HG03159 (cell line): ENCODE results near the gene HGFAC.

Experiments used
- ATAC-seq: cut with Tn5 transposase; IDR thresholded peaks from one replicate; pipeline ENCODE4 v1.9.1; 2021; ENCODE audit warnings: mild to moderate bottlenecking, moderate library complexity; ENCODE audit not compliant: unreplicated experiment

The HGFAC gene

DNA sequence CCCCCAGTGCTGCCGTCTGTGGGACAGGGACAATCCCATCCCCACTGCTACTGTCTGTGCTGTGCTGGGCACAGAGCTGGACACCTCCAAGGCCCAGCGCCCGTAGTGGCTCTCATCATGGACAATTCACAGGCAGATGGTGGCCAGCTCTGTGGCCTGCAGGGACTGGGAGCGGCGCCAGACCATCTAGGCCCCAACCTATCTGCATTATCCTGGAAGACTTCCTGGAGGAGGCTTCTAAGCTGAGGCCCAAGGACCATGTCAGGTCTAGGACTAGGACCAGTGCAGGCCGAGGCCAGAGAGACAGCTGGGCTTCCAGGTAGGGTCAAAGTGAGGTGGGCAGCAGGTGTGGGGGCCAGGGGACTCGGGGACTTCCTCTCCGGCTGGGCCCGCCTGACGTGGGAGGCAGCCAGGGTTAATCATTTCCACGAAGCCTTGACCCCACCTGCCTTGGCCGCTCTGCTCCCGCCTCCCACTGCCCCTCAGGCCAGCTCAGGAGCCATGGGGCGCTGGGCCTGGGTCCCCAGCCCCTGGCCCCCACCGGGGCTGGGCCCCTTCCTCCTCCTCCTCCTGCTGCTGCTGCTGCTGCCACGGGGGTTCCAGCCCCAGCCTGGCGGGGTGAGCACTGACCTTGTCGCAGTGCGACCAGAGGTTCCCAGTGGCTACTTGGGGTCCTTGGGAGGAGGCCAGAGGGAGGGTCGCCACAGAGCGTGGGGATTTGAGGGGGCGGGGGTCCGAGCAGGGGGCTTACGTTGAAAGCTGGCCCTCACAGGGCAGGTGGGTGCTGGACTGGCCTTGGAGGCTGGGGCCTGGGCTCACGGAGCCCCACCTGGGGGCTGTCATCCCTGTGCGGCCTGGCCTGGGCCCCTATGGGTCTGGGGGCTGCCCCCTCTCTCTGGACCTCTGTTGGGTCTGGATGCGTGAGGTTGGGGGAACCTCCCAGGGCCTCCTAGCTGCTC, at the start of gene HGFAC:
Gene HGFAC (plus strand): TSS at position 468 of the 959 bp plus-strand sequence. CDS start 34 bp downstream, at position 502.
- ATAC-seq, result no peak

- no peak for ATAC-seq
Measured at GRCh38 chr4:3392321-3392720, 49.4 kb upstream of the HGFAC start.

DNA sequence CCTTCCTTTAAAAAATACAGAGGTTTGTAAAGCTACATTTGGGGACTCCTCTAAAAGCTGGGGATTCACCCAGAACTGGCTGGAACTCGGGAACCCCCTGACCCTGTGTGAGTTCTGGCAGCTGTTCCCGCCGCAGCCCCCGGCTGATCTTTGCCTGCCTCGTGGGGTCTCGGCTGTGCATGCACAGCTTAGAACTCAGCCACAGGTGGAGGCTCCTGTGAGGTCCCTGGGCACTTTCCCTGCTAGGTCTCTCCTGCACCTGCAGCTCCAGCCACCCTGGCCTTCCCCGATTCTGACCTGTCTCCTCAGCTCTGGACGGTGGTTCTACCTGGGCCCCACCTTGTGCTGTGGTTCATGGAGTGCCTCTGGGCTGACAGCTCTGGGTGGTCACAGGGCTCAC, 48.6 kb upstream of the HGFAC start:
- no peak for ATAC-seq

DNA sequence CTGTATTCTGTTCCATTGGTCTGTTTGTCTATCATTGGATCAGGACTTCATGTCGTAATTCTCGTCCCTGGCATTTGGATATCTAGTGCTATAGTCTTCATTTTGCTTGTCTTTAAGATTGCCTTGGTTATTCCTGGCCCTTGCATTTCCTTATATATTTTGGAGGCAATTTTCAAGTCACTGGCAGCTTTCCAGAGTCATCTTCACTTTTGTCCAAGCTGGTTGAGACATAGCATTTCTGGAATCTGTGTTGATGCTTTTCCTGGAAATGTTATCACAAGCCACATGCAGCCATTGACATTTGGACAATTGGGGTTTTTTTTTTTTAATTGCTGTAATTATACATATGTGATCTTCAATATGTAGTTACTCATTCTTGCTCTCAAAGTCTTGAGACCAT, 45.2 kb upstream of the HGFAC start:
- ATAC-seq, result no peak

- no peak for ATAC-seq
Measured at GRCh38 chr4:3397128-3397527, 44.6 kb upstream of the HGFAC start.

DNA sequence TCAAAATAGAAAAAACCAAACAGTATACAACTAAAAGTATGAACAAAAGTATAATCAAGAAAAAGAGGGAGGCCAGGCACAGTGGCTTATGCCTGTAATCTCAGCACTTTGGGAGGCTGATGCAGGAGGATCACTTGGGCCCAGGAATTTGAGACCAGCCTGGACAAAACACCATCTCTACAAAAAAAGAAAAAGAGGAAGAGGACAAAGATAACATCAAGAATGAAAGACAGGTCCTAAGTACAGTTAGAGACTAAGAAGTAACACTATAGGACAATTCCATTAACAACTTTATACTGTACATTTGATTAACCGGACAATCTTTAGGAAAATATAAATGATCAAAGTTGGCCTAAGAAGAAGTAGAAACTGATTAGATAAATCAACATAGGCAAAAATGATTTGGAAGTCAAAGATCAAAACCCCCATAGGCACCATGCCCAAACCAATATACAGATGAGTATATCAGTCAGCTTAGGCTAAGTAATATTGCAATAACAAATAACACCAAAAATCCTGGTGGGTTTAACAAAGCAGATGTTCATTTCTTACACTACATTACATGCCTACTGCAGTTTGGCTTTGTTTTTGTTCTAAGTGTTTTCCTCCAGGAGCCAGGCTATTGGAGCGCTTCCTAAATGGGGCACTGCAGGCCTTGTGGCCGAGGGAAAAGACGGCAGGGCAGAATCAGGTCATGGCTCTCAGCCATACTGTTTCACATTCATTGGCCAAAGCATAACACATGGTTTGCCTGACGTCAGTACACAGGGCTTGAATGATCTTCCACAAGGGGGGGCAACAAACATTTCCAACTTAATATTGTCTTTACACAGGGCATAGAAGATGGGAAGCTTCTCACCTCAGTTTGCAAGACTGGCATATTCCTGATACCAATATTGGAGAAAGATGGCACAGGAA, 42.2 kb upstream of the HGFAC start:
- ATAC-seq, result no peak

GRCh38 chr4:3401436-3402171, 40.2 kb upstream of the HGFAC start:
- ATAC-seq, result no peak

DNA sequence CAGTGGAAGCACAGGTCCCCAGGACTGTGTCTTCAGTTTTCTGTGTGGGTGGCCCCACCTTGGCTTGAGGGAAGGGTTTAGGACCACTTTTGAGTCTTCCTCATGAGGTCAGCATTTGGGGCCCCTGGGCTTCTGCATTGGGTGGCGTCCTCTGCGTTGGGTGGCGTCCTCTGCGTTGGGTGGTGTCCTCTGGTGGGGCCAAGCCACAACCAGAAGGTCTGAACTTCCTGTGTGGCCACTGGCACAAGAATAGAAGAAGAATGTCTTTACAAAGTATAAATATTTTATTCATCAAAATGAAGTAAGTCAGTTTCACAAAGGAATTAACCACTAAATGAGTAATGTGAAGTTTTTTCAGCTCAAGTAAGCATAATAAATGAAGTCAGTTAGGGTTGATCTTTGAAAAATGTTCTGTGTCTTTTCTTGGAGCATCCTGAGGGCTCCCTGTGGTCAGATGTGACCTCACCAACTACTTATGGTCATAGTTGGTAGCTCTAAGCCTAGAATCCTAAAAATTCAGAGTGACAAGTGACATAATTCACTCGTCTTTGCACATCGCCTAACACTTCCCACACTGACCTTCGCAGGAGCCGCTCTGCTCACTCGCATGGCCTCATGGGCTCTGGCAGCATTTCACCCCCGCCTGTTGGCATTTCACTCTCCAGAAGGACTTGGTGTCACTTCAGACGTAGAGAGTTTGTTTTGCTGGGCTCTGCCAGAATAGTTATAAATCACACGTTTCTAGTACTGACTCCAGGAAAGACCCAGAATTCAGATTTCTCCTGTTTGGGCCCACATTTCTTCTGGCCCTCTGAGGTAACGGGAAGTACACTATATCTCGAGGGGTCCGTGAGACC, 39.0 kb upstream of the HGFAC start:
- no peak for ATAC-seq

DNA sequence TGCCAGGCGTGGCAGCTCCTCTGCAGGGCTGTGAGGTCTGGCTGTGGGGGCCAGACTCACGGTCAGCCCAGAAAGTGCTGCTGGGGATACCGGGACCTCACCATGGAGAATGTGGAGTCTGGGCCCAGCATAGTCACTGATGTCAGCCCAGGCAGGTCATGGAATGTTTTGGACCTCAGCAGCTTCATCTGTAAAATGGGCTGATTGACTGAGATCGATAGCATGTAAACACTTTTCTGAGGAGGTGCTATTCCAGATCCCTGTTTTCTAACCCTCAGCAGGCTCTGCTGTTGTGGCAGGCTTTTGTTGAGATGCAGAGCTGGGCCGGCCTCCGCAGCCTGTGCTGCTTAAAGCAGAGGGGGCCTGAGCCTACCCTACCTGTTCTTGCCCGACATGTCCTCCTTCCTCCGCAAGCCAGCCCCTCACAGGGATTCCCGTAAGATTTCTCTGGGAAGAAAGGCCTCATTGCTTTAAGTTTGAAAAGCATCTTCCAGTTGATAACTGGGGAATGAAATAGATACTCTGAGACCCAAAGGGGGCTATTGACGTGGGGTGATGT, 38.3 kb upstream of the HGFAC start:
- no peak for ATAC-seq

DNA sequence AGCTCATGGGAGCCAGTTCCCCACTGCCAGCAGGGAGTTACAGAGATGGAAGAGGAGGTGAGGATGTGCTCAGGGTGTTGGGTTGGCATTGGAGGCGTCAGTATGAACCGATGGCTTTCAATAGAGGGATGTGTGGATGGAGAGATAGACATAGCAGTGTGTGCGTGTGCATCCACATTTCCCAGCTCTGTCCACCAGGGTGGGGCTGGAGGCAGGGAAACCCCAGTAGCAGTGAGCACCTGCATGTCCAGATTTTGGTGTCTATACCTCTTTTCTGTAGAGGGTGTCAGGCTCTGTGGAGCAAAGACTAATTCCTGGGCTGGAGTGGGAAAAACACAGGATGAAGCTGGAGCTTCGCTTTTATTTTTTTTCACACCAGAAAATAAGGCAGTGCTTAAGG, 37.2 kb upstream of the HGFAC start:
- ATAC-seq, result no peak

DNA sequence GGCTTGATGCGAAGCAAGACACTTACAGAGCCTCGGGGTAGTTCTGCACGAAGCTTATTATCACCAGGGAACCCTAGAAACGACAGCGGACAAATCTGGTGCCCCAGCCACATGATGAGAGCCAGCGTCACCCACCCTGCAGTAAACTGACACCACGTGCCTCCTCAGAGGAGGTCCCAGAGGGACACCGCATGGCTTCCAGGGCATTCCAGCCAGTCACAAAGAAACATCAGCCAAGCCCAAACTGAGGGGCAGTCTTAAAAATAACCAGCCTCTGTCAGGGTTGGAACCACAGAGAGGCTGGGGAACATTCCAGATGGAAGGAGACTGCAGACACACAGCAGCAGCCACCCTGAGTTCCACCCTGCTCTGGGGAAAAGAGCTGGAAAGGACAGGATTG, 36.6 kb upstream of the HGFAC start:
- ATAC-seq, result no peak

DNA sequence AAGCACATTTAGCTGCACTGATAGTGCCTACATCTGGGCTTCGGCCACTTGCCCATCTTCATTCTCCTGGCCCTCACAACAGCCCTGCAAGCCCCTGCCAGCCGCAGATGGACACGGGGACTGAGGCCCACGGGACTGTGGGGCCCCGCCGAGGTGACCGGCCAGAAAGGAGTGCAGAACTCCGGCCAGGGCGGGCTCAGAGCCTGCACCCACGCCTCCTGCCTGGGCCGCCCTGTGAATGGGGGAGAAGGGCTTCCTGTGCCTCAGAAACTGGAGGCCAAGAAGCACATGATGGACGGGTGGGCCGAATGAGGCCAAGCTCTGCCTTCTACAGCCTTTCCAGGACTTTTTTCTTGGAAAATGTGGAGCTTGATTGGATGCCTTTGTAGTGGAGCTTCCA, 35.7 kb upstream of the HGFAC start:
- ATAC-seq, result no peak

DNA sequence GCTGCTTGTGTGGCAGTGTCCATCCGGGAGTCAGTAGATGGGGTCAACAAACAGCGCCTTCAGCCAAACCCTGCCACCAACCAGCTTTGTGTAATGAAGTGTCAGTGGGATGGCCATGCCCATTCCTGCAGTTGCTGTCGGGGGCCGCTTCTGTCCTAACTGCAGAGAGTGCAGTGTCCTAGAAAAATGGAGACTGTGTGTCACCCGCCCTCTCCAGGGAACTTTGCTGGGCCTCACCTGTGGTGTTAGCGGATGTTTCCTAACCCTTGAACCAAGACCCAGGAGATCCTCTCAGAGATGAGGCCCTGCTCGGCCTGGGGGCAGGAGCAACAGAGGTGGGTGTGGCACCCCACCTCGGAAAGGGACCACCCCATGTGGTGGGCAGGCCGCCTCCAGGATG, 35.3 kb upstream of the HGFAC start:
- ATAC-seq, result no peak

DNA sequence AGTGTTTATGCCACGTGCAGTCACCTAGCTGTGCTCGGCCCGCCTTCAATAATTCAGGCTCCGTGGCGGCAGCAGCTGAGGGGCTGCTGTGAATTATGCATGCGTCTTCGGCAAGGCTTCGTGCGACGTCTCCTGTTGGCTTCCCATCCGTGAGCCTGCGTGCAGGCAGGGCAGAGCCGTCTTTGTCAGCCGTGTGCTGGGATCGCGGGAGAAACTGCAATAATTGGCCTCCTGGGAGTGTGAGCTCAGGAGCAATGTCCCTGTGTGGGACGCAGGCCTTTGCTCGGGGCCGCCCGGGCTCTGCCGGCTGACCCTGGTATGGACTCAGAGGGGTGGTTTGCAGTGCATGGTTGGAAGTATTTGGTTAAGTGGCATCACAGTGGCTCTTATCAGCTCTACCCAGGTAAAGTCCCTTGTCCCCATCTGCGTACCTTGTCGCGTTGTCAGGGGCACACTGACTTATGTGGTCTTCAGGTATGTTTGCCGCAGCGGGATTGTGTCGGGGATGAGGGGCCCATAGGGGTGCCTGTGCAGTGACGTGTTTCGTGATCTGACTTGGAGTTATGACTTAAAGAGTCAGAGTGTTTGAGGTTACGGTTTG, 34.5 kb upstream of the HGFAC start:
- ATAC-seq, result no peak

DNA sequence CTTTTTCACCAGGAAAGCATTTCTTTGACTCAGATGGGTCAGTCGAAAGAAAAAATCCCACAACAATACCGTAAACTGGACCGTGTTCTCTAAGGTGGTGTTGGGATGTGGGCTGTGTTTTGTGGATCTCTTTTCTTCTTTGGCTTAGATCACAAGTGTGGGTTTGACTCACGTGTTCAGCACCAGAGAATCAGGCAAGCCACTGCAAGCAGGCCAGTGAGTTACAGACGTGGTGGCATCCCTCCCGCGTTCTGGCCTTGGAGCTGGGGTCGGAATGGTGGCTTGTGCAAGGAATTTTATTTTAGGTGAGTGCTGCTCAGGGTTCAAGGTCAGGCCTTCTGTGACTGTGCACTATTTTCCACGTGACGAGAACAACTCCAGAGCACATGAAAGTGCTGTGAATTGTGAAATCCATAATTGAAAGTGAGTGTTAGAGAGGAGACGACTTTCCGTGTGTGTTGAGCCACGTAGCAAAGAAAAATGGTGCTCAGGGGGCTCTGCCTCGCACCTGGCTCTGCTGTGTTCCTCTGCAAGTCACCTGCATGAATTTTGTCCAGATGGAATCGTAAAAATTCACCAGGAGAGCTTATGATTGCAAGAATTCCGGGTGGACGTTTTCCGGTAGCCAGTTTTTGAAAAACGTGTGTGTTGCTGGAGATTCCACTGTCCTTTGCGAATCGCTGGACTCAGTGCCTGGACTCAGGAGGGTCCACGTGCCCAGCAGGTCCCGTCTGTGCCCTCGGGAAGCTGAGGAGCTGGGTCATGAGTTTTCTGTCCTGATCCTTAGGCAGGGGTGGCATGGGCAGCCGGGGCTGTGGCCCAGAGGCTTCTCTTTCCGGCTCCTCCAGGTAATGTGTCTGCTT, 33.6 kb upstream of the HGFAC start:
- ATAC-seq, result no peak

DNA sequence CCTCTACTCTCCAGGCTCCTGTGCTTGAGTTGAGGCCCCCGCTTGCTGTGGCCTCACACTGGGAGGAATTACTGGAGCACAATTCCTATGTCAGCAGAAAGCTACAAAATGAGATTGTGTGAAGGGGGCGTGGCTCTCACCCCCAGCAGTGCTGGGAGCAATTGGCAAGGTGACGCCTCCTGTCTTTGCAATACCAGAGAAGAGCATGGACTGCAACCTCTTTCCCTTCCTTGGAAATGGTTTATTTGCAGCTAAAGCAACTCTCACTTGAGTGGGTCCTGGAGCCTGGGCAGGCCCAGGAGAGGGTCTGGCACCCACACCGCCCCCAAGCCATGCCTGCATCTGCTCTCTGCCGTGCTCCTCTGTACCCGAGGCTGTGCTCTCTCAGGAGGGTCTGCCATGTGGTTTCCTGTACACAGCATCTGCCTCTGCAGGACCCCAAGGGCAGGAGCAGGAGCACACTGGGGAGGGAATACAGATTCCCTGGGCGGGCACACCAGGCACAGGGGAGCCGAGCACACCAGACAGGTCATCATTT, 32.9 kb upstream of the HGFAC start:
- no peak for ATAC-seq

DNA sequence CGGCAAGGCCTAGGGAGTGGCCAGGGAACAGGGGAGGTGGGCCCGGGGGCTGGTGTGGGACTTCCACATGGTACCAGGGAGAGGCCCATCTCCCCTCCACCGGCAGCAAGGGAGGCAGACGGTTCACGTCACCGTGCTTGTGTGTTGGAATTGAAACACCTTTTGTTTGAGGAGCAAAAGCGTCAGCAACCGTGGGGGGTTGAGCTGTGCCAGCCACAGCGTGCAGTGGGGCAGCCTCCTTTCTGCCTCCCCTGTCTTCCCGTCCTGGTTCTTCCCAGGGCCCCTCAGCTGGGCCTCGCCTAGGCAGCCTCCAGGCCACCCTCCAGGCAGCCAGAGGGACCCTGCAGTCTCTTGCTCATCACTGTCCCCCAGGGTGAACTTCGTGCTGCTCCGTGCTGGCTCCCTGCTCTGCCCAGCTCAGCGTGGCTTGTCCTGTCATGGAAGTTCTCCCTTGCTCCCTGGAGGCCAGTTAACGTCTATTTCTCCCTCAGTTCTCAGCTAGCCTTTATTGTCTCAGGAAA, 32.1 kb upstream of the HGFAC start:
- ATAC-seq, result no peak
